ENCODE data around the gene KCNG2.

KCNG2 gene

GRCh38 chr18:79769698-79770500, 27.8 kb upstream of the KCNG2 start:
- no peak for DNase-seq

- DNase-seq, result no peak
Observed at GRCh38 chr18:79770501-79770815, 27.3 kb upstream of the KCNG2 start.

- DNase-seq, result no peak
Observed at GRCh38 chr18:79770826-79771225, 26.9 kb upstream of the KCNG2 start.

- DNase-seq, result no peak
Observed at GRCh38 chr18:79771446-79772107, 26.2 kb upstream of the KCNG2 start.

- no peak for DNase-seq
Observed at GRCh38 chr18:79772108-79772864, 25.5 kb upstream of the KCNG2 start.

GRCh38 chr18:79772865-79773696, 24.7 kb upstream of the KCNG2 start:
- DNase-seq, result no peak

GRCh38 chr18:79774111-79774510, 23.6 kb upstream of the KCNG2 start:
- no peak for DNase-seq

- no peak for DNase-seq
Observed at GRCh38 chr18:79775441-79776221, 22.1 kb upstream of the KCNG2 start.

GRCh38 chr18:79776674-79777073, 21.1 kb upstream of the KCNG2 start:
- no peak for DNase-seq

GRCh38 chr18:79778291-79778791, 19.4 kb upstream of the KCNG2 start:
- DNase-seq, result no peak

- no peak for DNase-seq
Observed at GRCh38 chr18:79779021-79779699, 18.6 kb upstream of the KCNG2 start.

GRCh38 chr18:79779700-79780190, 18.0 kb upstream of the KCNG2 start:
- DNase-seq, result no peak

GRCh38 chr18:79780547-79780946, 17.2 kb upstream of the KCNG2 start:
- DNase-seq, result no peak

- DNase-seq, result no peak
Observed at GRCh38 chr18:79781331-79781941, 16.3 kb upstream of the KCNG2 start.

GRCh38 chr18:79782566-79783308, 15.0 kb upstream of the KCNG2 start:
- no peak for DNase-seq

- DNase-seq, result no peak
Observed at GRCh38 chr18:79784071-79784913, 13.4 kb upstream of the KCNG2 start.

GRCh38 chr18:79784965-79785770, 12.6 kb upstream of the KCNG2 start:
- no peak for DNase-seq

- DNase-seq, result no peak
Observed at GRCh38 chr18:79785831-79786230, 11.9 kb upstream of the KCNG2 start.
